ENCODE results near the gene MTAP.

The MTAP gene

GRCh38 chr9:21770871-21771560, 31.4 kb upstream of the MTAP start:
- TF ChIP-seq, protein P1, sequence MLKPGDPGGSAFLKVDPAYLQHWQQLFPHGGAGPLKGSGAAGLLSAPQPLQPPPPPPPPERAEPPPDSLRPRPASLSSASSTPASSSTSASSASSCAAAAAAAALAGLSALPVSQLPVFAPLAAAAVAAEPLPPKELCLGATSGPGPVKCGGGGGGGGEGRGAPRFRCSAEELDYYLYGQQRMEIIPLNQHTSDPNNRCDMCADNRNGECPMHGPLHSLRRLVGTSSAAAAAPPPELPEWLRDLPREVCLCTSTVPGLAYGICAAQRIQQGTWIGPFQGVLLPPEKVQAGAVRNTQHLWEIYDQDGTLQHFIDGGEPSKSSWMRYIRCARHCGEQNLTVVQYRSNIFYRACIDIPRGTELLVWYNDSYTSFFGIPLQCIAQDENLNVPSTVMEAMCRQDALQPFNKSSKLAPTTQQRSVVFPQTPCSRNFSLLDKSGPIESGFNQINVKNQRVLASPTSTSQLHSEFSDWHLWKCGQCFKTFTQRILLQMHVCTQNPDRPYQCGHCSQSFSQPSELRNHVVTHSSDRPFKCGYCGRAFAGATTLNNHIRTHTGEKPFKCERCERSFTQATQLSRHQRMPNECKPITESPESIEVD (tag by site-specific recombination; IDR thresholded peaks at IDR 0.05) = peak; percentile 55
- TF ChIP-seq ZXDB (tag by site-specific recombination; IDR thresholded peaks at IDR 0.05) = no peak
- ChIA-PET POLR2A (no interaction called here), CTCF (interaction anchor here (0.5 to 1.5 kb wide), 3 partner anchors 9 to 470 kb away, joined by 3 read pairs; no protein-coding TSS in a partner anchor)
- Histone ChIP-seq H3K36me3 (ENCODE audit: control insufficient read depth in 2 of 2, insufficient read depth in 1 of 2, low read length in 2 of 2) (no peaks in the 10 kb centered on the region), H3K4me1 (ENCODE audit: control insufficient read depth, insufficient read depth, low read length) (no peaks in the 10 kb centered on the region; the same call in 1 of the 2 replicates), H3K4me3 (ENCODE audit: low read depth, low read length) (no peak overlapping the region), H3K27ac (ENCODE audit: extremely low read depth, low read depth, low read length) (no peak overlapping the region), H3K9me3 (ENCODE audit: control insufficient read depth, insufficient read depth, low read depth, low read length) (no peaks in the 10 kb centered on the region)

GRCh38 chr9:21777701-21778100, 24.7 kb upstream of the MTAP start:
- TF ChIP-seq OSR2 (tag by site-specific recombination; IDR thresholded peaks at IDR 0.05) = no peak
- TF ChIP-seq, protein P1 (tag by site-specific recombination; IDR thresholded peaks at IDR 0.05) = no peak
- peak; percentile 42; the same call in 1 of the 2 replicates for TF ChIP-seq GLIS1 (tag by site-specific recombination; IDR thresholded peaks at IDR 0.05)
- no peaks in the 10 kb centered on the region for H3K4me1 ChIP-seq (ENCODE audit: control insufficient read depth, insufficient read depth, low read length)
- ChIA-PET CTCF (interaction anchor here (0.7 kb wide), 2 partner anchors 19 to 452 kb away, joined by 3 read pairs; no protein-coding TSS in a partner anchor), POLR2A (no interaction called here)
- H3K27ac ChIP-seq (ENCODE audit: extremely low read depth, low read depth, low read length) = no peak overlapping the region
- H3K36me3 ChIP-seq (ENCODE audit: control insufficient read depth in 2 of 2, insufficient read depth in 1 of 2, low read length in 2 of 2) = no peaks in the 10 kb centered on the region
- no peaks in the 10 kb centered on the region for H3K9me3 ChIP-seq (ENCODE audit: control insufficient read depth, insufficient read depth, low read depth, low read length)
- no peak overlapping the region for H3K4me3 ChIP-seq (ENCODE audit: low read depth, low read length)

GRCh38 chr9:21778304-21778703, 24.1 kb upstream of the MTAP start:
- ChIA-PET POLR2A (no interaction called here), CTCF (interaction anchor here (0.6 to 2.0 kb wide), 6 partner anchors 10 to 584 kb away, joined by 3 to 7 read pairs (median 3); no protein-coding TSS in a partner anchor)
- Histone ChIP-seq H3K4me3 (ENCODE audit: low read depth, low read length) (no peak overlapping the region), H3K9me3 (ENCODE audit: control insufficient read depth, insufficient read depth, low read depth, low read length) (no peaks in the 10 kb centered on the region), H3K36me3 (ENCODE audit: control insufficient read depth in 2 of 2, insufficient read depth in 1 of 2, low read length in 2 of 2) (no peaks in the 10 kb centered on the region), H3K4me1 (ENCODE audit: control insufficient read depth, insufficient read depth, low read length) (no peaks in the 10 kb centered on the region), H3K27ac (ENCODE audit: extremely low read depth, low read depth, low read length) (no peak overlapping the region)
- no peak for TF ChIP-seq ZNF558 (tag by site-specific recombination; IDR thresholded peaks at IDR 0.05)
- no peak for TF ChIP-seq ZXDB (tag by site-specific recombination; IDR thresholded peaks at IDR 0.05)
- TF ChIP-seq ZNF707 (tag by site-specific recombination; IDR thresholded peaks at IDR 0.05) = no peak
- no peak for TF ChIP-seq ZNF677 (tag by site-specific recombination; IDR thresholded peaks at IDR 0.05)
- TF ChIP-seq ZNF133 (tag by site-specific recombination; IDR thresholded peaks at IDR 0.05) = no peak
- TF ChIP-seq ZEB2 (tag by site-specific recombination; IDR thresholded peaks at IDR 0.05) = no peak
- no peak for TF ChIP-seq KLF1 (tag by site-specific recombination; IDR thresholded peaks at IDR 0.05)

DNA sequence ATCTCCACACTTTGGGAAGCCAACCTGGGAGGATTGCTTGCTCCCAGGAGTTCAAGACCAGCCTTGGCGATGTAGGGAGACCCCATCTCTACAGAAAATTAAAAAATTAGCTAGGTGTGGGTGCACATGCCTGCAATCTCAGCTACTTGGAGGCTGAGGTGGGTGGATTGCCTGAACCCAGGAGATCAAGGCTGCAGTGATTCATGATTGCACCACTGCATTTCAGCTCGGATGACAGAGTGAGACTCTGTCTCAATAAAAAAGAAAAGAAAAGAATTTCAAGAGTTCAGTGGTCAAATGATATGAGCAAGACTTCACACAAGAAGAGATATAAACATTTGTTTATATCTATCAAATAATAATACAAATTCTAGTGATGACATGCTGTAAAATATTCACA, 23.0 kb upstream of the MTAP start:
- CTCF ChIA-PET = interaction anchor here (1.5 to 2.0 kb wide), 3 partner anchors 9 to 295 kb away, joined by 5 to 7 read pairs (median 5); no protein-coding TSS in a partner anchor

More for the DNA sequence above, 23.0 kb upstream of the MTAP start:
- no peaks in the 10 kb centered on the region for H3K36me3 ChIP-seq (ENCODE audit: control insufficient read depth in 2 of 2, insufficient read depth in 1 of 2, low read length in 2 of 2)
- POLR2A ChIA-PET = no interaction called here
- TF ChIP-seq FEZF1 (tag by site-specific recombination; IDR thresholded peaks at IDR 0.05) (no peak), ZNF350 (tag by site-specific recombination; IDR thresholded peaks at IDR 0.05) (no peak), ZSCAN30 (tag by site-specific recombination; IDR thresholded peaks at IDR 0.05) (no peak)
- TF ChIP-seq, protein P2, sequence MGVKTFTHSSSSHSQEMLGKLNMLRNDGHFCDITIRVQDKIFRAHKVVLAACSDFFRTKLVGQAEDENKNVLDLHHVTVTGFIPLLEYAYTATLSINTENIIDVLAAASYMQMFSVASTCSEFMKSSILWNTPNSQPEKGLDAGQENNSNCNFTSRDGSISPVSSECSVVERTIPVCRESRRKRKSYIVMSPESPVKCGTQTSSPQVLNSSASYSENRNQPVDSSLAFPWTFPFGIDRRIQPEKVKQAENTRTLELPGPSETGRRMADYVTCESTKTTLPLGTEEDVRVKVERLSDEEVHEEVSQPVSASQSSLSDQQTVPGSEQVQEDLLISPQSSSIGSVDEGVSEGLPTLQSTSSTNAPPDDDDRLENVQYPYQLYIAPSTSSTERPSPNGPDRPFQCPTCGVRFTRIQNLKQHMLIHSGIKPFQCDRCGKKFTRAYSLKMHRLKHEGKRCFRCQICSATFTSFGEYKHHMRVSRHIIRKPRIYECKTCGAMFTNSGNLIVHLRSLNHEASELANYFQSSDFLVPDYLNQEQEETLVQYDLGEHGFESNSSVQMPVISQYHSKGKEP (tag by site-specific recombination; IDR thresholded peaks at IDR 0.05) = no peak
- TF ChIP-seq, protein P3, sequence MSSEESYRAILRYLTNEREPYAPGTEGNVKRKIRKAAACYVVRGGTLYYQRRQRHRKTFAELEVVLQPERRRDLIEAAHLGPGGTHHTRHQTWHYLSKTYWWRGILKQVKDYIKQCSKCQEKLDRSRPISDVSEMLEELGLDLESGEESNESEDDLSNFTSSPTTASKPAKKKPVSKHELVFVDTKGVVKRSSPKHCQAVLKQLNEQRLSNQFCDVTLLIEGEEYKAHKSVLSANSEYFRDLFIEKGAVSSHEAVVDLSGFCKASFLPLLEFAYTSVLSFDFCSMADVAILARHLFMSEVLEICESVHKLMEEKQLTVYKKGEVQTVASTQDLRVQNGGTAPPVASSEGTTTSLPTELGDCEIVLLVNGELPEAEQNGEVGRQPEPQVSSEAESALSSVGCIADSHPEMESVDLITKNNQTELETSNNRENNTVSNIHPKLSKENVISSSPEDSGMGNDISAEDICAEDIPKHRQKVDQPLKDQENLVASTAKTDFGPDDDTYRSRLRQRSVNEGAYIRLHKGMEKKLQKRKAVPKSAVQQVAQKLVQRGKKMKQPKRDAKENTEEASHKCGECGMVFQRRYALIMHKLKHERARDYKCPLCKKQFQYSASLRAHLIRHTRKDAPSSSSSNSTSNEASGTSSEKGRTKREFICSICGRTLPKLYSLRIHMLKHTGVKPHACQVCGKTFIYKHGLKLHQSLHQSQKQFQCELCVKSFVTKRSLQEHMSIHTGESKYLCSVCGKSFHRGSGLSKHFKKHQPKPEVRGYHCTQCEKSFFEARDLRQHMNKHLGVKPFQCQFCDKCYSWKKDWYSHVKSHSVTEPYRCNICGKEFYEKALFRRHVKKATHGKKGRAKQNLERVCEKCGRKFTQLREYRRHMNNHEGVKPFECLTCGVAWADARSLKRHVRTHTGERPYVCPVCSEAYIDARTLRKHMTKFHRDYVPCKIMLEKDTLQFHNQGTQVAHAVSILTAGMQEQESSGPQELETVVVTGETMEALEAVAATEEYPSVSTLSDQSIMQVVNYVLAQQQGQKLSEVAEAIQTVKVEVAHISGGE (tag by site-specific recombination; conservative IDR thresholded peaks at IDR 0.05; ENCODE audit: low read depth) = no peak
- no peaks in the 10 kb centered on the region for H3K9me3 ChIP-seq (ENCODE audit: control insufficient read depth, insufficient read depth, low read depth, low read length)
- H3K4me3 ChIP-seq (ENCODE audit: low read depth, low read length) = no peak overlapping the region
- H3K27ac ChIP-seq (ENCODE audit: extremely low read depth, low read depth, low read length) = no peak overlapping the region
- no peaks in the 10 kb centered on the region for H3K4me1 ChIP-seq (ENCODE audit: control insufficient read depth, insufficient read depth, low read length)
